GM21825 (cell line): Measurements from ENCODE around the gene PSTK.

ENCODE experiments used
- ATAC-seq: cut with Tn5 transposase; IDR thresholded peaks from one replicate; pipeline ENCODE4 v1.9.1; 2021; ENCODE audit warnings: mild to moderate bottlenecking, moderate library complexity; ENCODE audit not compliant: unreplicated experiment

The PSTK gene, protein sequence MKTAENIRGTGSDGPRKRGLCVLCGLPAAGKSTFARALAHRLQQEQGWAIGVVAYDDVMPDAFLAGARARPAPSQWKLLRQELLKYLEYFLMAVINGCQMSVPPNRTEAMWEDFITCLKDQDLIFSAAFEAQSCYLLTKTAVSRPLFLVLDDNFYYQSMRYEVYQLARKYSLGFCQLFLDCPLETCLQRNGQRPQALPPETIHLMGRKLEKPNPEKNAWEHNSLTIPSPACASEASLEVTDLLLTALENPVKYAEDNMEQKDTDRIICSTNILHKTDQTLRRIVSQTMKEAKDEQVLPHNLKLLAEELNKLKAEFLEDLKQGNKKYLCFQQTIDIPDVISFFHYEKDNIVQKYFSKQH

DNA sequence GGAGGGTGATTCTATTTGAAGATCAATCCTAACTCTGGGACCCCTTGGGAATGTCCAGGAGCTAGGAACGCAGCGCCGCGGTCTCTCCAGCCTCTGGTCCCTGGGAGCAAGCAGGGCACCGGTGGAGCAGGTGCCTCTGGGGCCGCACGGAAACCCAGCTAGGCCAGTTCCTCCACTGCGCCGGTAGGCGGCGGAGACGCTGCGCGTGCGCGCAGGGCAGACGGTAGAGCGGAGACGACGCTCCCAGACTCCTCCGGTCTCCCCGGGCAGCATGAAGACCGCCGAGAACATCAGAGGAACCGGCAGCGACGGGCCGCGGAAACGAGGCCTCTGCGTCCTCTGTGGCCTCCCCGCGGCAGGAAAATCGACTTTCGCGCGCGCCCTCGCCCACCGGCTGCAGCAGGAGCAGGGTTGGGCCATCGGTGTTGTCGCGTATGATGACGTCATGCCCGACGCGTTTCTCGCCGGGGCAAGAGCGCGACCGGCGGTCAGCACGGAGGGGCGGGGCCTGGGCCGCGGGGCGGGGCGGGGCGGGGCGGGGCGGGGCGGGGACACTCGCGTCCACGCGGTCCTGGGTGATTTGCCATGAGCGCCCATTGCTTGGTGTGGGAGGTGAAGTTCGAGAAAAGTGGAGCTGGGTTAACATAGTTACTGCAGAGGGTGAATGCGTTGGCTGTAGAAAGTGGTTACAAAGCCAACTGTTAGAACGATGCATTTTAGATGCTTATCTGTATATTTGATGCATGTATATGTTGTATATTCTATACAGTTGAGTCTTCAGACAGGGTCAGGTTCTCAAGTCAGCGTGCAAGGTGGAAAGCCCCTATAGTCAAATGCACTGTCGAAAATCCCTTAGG, at the start of gene PSTK:
TSS of gene PSTK (plus strand) at position 193 of the 857 bp plus-strand sequence. CDS start at position 272, 79 bp downstream.
- peak; percentile 95 for ATAC-seq

DNA sequence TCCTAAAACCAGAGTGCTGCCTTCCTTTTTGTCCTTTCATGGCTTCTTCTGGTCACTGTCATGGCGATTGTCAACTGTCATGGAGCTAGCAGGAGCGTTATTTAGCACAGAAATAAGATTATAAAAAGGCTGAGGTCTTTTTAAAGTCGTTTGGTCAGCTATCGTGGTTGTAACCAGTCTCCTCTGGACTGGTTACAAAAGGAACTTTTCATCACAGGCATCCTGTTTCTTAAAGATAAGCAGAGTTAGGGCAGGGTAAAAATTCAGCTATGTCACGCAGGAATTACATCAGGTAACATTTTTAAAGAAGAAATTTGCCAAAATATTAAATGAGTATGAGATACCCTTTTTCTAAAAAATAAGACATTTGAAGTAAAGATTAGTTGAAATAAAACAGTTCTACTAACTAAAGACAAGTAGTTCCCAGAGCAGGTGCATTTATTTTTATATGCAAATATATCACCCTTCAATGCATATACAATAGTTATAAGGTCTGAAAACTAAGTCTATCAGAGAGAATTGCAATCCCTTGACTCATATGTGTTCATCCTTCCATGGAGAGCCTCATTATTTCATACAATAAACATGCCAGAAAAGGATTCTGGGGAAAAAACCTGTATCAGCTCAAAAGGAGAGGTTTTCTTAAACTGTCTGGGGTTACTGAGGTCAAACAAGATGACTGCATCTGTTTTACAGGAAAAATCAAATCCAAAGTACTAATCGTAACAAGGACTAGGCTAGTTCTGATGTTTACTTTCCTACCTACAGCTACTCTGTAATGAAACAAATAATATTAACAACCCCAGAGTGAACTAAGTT, 48.9 kb upstream of the PSTK start:
- no peak for ATAC-seq

DNA sequence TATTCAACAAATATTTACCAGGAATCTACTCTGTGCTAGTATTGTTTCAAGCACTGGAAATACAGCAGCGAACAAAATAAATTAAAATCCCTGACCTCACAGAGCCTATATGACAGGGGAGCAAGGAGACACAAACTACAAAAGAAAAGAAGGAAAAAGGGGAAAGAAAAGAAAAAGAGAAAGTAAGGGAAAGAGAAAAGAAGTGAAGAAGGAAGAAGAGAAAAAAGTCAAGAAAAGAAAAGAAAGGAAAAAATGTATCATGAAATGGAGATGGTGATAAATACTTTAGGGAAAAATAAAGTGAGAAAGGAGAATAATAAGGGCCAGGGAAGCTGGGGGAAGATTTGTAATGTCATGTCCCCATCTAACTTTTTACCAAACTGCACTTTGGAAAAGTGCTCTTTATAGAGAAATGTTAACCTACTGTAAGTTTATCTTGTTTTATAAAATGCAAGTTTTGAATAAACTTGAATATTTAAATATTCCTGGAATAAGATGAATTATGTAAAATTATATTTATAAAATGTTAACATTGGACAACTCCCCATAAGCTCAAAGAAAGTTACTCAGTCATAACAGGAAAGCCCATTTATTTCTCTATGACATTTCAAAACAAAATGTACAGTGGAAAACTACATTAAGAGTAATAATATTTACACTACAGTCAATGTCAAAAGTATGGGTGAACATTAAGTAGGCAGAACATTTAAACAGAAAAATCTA, 40.9 kb upstream of the PSTK start:
- ATAC-seq: no peak

DNA sequence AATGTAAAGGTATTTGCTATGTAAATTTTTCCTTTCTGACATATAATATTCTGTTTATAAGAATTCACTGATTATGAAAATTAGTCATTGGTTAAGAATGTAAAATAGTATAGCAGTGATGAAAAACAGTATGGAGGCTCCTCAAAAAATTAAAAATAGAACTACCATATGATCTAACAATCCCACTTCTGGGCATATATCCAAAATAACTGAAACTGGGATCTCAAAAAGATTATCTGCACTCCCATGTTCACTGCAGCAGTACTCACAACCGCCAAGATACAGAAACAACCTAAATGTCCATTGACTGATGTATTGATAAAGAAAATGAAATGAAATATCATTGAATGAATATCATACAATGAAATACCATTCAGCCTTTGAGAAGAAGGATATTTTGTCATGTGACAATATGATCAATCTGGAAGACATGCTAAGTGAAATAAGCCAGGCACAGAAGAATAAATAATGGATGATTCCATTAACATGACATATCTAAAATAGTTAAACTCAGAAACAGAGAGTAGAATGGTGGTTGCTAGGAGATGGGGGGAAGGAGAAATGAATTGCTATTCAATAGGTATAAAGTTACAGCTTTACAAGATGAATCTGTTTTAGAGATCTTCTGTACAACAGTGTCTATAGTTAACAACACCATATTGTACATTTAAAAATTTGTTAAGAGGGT, 40.2 kb upstream of the PSTK start:
- no peak for ATAC-seq

DNA sequence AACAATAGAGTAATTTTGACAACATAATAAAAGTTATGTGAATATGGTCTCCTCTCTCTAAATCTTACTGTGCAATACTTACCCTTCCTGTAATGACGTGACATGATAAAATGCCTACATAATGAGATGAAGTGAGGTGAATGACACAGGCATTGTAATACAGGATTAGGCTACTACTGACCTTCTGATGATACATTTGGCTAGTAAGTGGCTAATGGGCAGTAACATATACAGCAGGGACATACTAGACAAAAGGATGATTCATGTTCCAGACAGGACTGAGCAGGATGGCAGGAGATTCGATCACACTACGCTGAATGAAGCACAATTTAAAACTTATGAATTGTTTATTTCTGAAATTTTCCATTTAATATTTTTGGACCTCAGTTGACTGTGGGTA, 30.9 kb upstream of the PSTK start:
- no peak for ATAC-seq

DNA sequence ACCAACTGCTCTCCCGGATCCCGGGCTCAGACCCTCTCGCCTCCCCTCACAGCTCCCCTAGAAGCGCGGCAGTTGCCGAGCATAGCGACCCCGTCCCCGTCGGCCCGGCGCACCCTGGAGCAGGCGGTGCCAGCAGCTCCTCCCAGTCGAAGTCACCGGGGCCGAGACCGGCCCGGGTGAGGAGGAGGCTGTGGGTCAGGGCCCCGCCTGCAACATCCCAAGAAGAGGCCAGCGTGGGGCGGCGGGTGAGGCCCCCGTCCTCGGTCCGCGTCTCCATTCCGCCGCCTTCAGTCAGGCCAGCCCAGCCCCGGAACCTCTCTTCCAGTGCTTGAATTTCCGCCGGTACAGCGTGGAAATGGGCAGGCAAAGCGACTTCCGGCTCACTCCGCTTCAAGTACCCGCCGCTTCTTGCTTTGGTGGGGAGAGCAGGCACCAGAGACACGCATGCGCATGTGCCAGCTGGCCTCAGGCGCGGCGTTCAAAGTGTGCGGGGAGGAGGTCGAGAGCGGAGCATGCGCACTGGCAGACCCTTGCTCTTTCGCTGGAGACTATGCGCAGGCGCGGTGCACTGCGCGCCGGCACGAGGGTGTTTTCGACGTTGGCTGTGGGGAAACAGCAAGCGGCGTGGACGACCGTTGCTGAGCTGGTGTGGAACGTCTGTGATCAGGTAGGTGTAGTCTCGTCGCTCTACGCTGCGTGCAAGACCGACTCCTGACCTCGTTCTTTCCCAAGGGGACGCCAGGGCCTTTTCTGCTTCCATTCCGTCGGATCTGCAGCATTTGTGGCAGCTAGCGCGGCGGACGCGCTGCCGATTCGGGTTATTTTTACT, 26.1 kb upstream of the PSTK start, which contains the start of gene C10orf88:
TSS of gene C10orf88 (minus strand) at position 326 of the 829 bp plus-strand sequence. CDS start at position 277, 49 bp downstream.
- peak; percentile 97 for ATAC-seq

DNA sequence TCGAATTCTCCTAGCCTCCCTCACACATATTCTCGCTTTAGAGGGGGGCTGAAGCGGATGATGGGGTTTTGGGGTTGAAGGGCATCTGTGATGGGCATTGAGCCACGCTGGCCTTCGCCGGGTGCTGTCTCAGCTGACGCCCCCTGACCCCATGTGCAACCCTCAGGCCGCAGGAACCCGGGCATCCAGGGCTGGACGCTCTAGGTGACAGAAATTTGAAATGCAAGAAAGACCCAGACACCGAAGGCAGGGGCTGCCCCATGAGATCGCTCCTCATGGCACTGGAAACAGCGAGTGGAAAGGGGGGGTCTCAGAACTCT, 25.5 kb upstream of the PSTK start:
- ATAC-seq: no peak

DNA sequence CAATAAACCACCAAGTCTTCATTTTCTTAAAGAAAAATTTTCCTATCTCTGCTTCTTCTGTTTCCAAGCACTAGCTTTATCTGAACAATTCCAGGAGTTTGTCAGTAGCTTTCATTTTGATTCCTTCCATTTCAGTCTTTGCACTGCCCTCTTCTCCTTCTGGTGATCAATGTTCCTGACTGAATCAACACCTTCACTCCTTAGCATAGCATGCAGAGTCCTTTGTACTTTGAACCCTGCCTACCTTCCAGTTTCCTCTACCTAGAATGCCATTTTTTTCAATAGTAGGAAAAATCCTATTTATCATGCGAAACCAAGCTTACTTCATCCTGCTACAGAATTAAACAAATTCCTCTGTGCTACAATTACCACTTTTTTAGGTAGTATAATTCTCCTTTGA, 24.3 kb upstream of the PSTK start:
- ATAC-seq: no peak

DNA sequence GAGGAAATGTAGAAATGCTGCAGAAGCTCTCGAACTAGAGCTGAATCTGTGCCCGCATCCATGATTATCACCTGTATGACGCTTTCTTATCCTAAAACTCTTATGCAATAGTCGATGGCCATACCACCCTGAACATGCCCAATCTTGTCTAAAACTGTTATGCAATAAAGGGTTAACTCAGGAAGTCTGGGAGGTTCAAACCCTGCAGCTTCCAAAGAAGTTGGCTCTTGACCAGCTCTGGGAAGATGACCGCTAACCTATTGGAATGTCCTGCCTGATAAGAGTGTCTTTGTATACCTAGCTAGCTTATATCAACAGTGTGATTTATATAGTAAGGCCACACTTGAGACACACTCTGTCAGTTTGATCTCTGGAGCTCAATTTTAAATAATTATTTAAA, 22.7 kb upstream of the PSTK start:
- no peak for ATAC-seq

DNA sequence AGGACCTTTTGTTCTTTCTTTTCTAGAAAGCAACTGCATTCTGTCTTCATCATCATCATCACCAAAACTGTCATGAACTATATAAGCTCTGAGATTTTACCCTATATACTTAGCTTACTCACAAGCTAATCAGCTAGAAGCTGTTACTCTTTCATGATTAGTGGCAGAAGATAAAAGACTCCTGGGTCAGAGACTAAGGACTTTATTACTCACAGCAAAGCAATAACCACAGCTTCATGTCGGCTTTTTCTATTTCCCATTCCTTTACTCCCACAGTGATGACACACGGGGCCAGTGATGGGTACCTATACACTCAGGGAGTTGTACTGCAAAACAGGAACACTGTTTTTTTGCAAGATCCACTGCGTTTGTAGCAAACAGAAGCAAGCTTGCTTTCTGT, 17.8 kb upstream of the PSTK start:
- no peak for ATAC-seq

DNA sequence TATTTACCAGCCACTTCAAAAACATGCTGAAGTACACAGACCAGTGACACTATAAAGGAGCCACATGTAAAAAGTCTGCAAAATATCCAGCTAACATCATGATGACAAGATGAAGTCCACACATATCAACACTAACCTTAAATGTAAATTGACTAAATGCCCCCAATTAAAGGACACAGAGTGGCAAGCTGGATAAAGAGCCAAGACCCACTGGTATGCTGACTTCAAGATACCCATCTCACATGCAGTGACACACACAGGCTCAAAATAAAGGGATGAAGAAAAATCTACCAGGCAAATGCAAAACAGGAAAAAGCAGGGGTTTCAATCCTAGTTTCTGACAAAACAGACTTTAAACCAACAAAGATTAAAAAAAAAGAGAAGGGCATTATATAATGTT, 13.3 kb upstream of the PSTK start:
- ATAC-seq: no peak

DNA sequence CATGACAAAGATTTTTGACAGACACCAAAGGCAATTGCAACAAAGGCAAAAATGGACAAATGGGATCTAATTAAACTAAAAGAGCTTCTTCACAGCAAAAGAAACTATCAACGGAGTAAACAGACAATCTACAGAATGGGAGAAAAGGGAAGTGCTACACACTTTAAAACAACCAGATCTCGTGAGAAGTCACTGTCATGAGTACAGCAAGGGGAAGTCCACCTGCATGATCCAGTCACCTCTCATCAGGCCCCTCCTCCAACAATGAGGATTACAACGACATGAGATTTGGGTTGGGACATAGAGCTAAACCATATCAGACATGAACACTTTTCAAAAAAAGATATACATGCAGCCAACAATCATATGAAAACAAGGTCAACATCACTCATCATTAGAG, 11.5 kb upstream of the PSTK start:
- ATAC-seq: no peak

DNA sequence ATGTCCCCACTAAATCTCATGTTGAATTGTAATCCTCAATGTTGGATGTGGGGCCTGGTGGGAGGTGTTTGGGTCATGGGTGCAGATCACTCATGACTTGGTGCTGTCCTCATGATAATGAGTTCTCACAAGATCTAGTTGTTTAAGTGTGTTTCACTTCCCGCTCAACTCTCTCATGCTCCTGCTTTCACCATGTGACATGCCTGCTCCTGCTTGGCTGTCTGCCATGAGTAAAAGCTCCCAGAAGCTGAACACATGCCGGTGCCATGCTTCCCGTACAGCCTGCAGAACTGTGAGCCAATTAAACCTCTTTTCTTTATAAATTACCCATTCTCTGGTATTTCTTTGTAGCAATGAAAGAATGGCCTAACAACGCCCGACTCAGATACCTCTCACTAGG, 6.2 kb upstream of the PSTK start:
- ATAC-seq: no peak

DNA sequence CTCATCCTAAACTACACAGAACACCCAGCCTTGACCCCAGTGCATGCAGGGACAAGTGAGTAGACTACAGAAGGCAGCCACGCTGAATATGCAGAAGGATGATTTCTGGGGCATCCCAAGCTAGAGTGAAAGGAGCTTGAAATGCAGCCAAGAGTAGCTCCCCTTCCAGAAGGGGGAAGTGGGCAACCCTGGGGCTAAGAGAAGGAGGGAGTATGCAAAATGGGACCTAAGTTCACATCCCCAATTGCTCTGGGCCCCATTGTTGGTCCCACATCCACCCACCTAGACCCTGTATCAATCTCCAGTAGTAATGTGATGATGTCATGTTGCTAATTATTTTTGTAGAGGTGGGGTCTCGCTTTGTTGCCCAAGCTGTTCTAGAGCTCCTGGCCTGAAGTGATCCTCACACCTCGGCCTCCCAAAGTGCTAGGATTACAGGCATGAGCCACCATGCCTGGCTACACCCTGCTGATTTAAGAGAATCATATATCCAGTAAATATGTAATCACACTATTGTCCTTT, 5.6 kb upstream of the PSTK start:
- no peak for ATAC-seq

DNA sequence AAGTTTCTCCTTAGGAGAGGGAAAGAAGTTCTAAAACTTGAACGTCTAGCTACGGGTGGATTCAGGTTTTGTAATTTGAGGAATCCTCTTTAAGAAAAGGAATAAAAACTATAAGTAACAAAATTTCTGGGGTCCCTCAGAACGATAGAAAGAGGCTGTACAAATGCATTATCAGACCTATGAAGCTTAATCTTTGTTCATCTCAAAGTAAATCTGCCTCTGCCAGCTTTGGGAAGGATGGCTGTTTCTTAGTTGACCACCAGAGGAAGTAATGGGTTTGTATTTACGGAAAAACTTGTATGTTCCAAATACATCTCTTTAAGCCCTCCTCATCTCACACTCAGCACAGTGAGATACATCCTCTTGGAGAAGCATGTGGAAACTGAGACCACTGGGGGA, 864 bp downstream of the PSTK start:
- ATAC-seq: no peak

DNA sequence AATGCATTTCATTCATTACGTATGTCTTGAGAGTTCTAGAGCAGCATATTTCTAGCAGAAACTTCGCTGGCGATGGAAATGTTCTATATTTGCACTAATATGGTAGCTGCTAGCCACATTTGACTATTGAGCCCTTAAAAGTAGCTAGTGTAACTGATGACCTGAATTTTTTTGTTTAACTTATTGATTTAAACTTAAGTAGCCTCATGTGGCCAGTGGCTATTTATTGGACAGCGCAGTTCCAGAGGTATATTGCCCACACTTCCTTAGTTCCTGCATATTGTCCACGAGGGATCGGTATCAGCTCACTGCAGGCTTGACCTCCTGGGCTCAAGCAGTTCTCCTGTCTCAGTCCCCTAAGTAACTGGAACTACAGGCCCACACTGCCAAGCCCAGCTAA, 3.7 kb downstream of the PSTK start:
- ATAC-seq: no peak

DNA sequence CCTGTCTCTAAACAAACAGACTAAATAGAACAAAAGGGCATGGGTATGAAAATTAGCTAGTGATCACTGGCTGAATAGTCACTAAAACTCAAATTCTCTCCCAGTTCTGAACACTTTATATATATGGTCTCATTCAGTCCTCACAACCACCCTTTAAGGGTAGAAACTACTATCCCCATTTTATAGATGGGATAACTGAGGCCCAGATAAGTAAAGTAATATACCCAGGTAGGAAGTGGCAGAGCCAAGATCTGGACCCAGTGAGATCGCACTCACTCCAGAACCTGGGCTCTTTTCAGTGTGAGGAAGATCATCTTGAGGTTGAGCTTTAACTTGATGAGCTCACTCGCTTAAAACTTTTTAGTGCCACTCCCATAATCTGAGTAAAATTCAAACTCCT, 4.5 kb downstream of the PSTK start:
- no peak for ATAC-seq

DNA sequence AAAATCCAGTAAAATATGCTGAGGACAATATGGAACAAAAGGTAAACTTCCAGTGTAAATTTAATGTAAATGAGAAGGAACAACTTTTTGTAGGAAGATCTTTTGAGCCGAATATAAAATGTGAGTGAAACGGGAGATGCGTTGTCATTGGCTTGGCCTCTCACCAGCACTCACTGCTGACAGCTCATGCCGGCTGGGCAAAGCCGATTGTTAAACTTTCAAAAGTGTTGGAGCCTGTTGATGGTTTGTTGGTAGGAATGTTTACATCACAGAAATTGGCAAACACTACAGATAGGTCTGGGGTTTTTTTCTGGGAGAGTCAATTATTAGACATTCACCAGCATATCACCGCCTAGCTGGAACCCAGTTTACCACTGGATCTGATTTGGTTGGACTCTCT, 6.1 kb downstream of the PSTK start:
- ATAC-seq: no peak

DNA sequence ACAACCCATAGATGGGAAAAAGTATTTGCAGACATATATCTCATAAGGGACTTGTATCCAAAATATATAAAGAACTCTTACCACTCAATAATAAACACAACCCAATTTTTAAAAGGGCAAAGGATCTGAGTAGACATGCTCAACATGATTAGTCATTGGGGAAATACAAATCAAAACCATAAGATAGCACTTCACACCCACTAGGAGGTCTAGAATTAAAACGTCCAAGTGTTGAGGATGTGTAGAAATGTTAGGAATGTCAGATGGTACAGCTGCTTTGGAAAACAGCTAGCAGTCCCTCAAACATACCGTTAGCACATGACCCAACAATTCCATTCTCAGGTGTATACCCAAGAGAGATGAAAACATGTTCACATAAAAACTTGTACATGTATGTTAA, 8.3 kb downstream of the PSTK start:
- ATAC-seq: no peak
